NCI-H1436 (cell line): Measurements from ENCODE around the gene GJB2.
"Not testable (repeated sequence)": the region's sequence is repeated elsewhere in the genome, so short reads cannot be mapped to it uniquely, and the experiment has no call there.

Experiments used
- DNase-seq: peaks from one replicate; lab custom pipeline; 2025; lab: John Stamatoyannopoulos, UW

The GJB2 gene

DNA sequence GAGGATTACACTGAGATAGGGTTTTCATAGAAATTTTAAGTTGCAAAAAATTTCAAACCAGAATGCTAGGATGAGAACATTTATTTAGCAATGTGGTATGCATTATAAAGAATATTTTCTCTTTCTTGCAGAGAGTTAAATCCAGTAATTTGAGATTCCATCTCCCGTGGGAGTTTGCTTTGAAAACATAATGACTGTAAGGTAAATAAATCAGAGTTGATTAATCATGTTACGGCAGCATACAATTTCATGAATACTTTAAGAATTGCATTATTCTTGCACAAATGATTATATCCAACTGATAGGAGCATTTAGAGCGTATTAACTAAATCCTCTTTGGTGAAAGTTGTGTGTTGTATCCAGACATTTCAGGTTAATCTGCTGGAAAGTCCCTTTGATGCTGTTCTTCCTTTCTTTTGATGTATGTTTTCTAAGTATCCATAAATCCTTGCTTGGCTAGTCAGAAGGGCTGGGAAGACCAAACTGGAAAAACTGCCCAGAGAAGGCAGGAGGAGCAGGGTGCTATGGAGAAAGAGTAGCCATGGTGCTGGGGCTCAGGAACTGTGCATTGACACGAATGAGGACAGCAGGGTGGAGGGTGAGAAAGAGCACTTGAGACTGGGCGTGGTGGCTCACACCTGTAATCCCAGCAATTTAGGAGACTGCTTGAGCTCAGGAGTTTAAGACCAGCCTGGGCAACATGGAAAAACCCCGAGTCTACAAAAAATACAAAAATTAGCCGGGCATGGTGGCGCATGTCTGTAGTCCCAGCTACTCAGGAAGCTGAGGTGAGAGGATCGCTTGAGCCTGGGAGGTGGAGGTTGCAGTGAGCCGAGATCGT lies 27.1 kb downstream of the GJB2 start:
- no peak for DNase-seq

DNA sequence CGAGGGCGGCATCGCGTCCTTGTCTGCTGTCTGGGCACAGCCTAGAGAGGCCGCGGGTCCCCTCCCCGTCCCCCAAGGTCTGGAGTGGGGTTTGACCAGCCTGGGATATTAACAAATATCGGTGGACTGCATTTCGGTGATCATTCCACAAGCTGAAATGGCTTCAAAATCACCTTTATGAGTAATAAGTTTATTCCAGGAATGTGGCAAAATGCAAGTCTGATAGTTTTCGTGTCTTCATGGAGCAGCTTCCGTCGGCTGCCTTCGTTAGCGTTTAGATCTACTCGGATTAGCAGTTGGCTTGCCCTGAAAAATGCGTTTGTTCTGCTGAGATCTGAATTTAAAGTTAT lies 30.8 kb downstream of the GJB2 start:
- no peak for DNase-seq

DNA sequence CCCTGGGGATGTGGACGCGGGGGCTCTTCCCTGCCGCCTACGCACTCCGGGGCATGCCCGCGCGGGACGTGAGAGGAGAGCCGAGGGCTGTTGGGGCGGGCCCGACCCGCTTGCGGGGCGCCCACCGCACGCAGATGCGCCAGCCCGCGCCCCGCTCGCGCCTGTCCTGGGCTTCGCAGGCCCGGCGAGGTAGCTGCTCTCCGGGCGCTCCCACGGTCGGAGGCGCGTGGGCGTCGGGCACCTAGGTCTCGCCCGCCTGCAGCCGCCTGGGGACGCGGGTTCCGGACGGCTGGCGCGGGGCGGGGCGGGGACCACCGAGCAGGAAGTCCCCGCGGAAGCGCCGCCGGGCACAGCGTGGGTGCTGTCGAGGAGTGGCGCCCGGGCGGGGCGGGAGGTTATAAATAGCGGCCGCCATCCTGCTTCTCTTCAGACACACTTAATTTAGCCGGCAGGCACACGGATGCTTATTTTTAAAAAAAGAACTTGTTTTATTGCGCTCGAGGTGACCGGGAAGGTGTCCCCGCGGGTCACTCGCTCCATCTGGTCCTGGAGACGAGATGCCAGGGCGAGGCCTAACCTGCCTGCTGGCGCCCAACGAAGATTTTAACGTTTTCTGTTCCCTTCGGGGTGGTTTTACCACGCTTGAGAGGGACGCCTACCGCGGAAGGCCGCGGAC lies 31.3 kb downstream of the GJB2 start:
- DNase-seq = no peak

DNA sequence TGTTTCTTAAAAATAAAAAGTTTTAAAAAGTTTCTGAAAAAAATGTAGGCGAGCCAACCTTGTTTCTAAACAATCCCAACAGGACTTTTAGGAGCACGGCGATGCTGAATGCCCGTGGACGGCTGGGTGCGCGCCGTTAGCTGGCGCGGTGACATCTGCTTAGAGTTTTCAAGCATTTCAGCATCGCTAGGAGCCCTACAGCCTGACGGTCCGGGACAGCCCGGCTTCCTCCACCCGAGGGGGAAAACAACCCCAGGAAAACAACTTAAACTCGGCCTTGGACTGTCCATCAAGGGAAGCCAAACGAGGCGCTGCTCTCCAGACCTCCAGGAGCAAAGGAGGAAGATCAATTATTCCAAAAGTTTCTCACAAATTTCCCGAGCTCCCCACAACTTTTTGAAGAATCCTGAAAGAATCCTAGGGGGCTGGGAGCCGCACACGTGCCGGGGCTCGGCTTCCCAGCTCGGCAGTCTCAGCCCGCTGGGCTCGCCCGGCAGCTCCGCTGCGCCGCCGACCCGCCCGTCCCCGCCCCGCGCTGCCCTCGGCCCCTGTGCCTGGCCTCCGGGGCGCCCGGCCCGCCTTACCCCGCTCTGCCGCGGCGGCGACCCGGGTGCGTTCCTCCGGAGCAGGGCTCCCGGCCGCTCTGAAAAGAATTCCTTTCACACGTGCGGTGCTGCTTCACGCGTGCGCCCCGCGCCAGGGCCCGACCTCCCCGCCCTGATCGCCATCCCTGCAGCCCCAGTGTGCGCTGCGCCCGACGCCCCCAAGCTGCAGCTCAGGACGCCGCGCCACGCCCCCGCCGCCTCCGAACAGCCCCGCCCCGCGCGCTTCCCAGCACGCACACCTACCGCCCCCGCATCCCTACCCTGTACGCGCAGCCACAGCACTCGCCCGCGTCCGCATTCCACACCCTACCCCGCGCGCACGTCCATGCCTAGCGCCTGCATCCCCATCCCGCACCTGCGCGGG lies 32.1 kb downstream of the GJB2 start, which contains the start of gene GJA3:
Gene GJA3, minus strand, starts transcription at position 747 of the 969 bp plus-strand sequence. CDS start 17,764 bp downstream, outside the sequence.
- DNase-seq = no peak

DNA sequence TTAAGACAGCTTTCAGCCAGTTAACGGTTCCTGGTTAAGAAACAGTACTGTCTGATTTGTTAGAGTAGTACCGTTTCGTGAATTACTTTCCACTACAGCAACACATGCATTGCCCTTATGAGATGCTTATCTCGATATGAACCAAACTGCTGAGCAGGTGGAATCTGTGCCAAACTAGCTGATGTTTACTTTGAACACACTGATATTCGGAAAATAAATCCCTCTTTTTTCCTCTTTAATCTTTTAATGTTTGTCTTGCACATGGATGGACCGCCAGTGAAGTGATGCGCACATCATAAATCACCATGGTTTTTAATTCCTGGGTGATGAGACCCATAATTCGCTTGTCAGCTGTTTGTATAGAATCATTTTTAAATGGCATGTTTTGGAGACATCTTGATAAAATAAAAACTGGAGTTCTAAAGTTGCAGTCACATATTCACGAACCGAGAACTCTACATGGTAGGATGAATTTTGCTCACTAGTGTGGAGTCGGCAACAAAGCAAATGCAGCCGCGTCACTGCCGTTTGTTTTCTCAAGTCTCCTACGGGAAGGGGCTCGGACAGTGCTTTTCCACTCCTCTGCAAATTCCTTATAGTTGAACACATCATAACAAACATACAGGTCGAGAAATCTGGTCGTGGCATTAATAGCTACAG lies 33.0 kb downstream of the GJB2 start:
- no peak for DNase-seq

DNA sequence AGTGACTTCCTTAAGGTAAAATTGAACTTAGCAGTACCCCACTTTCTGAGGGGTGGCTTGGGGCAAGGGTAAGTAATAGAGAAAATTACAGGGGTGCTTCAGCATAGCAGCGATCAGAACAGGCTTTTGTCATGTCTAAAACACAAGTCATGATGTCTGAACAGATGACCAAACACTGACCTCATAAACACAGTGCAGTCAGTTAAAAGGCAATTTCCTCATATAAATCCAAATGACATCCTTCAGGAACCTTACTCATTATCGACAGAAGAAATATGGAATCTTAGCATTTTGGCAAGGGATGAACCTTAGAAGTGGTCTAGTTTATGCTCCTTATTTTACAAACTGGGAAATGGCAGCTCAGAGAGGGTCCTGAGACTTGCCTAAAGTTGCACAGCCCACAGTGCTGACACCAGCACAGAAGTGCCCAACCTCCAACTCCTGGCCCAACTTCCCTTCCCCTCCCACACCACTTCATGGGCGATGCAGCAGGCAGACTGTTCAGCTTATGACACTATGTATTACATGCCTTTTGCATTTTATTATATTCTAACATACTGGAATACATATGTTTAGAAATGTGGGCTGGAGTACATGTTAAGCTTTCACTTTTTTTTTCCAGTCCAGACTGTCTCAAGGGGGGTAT lies 35.5 kb downstream of the GJB2 start:
- no peak for DNase-seq

DNA sequence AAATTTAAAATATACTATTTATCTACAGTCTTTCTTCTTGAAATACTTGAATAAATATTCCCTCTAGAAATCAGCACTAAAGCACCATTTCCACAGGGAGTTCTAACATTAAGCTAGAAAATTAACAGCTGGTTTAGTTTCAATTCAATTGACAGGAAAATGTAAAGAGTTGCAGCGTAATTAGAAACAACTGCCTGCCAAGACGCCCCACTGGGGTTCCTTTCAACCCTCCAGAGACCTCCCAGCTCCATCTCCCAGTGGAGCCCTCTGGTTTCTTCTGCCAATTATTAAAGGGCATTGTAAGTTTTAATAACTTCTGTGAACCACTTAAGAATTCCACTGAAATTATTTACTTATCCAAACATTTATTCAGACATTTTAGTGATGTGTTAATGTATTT lies 36.0 kb downstream of the GJB2 start:
- no peak for DNase-seq

DNA sequence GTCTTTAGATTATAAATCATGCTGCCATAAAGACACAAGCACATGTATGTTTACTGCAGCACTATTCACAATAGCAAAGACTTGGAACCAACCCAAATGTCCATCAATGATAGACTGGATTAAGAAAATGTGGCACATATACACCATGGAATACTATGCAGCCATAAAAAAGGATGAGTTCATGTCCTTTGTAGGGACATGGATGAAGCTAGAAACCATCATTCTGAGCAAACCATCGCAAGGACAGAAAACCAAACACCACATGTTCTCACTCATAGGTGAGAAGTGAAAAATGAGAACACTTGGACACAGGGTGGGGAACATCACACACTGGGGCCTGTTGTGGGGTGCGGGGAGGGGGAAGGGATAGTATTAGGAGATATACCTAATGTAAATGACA lies 39.4 kb downstream of the GJB2 start:
- not testable (repeated sequence) for DNase-seq

DNA sequence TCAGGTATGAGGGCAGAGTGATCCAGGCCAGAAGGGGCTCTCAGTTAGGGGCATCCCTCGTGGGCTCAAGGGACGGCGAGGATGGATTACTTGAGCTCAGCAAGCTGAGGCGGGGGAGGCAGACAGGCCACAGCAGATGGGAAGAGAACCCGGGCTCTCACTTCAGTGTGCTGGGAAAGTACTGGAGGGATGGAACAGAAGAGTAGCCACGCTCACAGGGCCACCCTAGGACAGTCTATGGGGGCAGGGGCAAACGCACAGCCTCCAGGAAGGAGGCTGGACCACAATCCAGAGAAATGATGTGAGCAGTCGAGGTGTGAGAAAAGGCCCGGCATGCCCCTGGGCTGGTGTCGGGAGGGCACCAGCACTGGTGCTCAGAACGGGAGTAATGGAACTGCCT lies 41.1 kb downstream of the GJB2 start:
- DNase-seq = no peak

DNA sequence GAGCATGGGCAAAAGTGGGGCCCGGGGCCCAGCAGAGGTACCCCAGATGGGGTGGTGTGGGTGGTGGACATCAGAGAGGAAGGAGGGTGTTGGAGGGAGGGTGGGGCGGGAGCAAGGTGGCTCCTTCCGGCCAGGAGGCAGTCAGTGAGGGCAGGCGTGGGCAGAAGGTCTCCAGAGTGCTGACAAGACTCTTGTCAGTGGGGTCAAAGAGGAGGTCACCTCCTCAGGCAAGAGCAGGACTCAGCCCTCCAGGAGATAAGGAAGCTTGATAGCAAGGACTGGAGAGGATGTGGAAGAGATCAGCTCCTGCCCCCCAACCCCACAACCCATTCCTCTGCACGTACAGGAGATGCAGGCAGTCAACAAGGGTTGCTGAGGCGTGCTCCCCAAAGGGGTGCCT lies 41.7 kb downstream of the GJB2 start:
- no peak for DNase-seq

DNA sequence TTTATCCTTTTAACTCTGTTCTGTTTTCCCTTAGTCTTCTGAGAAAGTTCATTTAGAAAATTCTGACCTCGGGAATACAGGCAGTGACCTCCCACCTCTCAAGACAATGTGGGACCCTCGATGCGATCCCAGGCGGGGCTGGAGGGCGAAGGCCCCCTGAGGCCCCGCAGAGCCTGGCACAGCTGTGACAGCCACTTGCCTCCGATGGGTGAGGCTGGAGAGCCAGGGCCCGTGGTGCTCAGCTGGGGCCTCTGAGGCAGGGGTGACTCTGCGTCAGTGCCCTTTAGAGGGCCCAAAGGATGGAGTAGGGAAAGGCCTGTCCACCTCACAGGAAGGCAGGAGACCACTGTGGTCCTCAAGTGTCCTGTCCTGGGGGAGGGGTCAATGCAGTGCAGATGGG lies 42.2 kb downstream of the GJB2 start:
- no peak for DNase-seq

DNA sequence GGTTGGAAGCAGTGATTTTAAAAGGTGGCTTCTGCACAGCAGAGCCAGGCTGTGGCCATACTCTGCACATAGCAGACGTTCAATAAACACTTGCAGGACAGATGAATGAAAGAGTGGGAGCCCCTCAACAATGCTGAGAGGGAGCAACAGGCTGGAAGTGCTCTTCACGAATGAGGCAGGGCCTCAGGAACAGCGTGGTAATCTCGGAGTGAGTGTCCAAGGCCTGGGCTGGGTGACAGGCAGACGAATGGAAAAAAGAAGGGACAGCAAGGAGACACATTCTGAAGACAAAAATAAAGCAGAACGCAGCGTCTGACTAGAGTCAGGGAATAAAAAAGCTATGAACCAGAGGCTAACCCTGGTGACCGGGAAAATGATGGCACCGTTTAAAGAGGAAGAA lies 43.0 kb downstream of the GJB2 start:
- DNase-seq = no peak

DNA sequence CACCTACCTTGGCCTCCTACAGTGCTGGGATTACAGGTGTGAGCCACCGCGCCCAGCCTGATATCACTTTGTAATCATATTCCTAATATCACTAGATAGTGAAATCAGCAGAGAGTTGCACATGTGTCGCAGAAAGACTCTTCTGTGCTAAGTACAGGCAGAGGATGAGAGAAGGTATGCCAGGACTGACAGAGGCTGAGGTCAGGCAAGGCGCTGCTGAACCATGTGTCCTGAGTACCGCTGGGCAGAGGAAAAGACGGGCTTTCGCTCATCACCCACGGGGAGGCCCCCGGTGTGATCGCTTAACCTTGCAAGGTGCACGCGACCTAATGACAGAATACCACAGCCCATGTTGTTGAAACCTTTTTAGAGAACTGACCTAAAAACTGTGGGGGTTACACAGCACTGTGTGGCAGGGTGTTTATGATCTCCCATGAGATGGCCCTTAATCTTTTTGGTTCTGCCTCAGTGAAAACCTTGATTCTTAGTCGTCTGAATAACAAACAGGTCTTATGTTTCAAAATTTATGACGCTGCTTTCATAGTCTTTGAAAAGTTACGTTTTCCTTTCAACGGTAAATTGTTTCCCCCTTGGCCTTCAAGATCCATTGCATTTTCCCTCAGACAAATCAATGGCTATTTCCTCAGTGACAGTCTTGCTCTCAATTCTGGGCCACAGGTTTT lies 44.1 kb downstream of the GJB2 start:
- no peak for DNase-seq

DNA sequence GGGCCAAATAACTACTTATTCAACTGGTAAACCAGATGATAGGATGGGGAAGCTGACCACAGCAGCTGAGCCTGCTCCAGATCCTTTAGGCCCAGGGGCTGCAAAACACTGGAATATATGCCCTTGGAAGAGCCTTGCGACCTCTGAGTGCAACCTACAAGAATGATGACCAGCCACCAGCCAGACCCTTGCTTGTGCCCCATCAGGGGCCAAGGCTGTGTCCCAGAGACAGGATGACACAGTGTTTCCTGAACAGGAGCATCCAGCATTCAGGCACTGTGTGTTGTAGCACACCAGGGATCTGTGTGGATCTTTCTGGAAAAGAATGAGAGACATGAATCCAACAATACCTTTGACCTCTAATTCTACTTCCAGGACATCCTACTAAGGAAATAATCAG lies 46.4 kb downstream of the GJB2 start:
- no peak for DNase-seq

DNA sequence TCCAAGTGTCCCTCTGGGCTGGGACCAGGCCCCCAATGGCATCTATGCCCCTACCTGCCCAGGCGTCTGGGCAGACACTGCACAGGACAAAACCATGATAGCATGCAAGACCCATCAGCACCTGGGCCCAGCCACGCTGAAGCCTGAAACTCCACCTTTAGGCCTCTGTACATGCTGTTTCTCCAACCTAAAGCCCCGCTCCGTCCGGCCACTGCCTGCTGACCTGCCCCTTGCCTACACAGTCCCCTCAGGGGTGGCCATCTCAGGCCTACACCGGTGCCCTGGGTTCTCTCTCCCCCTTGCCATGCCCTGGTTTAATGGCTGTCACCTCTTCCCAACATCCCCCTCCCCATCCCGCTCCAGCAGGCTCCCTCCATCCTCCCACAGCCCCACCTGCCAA lies 47.2 kb downstream of the GJB2 start:
- no peak for DNase-seq

DNA sequence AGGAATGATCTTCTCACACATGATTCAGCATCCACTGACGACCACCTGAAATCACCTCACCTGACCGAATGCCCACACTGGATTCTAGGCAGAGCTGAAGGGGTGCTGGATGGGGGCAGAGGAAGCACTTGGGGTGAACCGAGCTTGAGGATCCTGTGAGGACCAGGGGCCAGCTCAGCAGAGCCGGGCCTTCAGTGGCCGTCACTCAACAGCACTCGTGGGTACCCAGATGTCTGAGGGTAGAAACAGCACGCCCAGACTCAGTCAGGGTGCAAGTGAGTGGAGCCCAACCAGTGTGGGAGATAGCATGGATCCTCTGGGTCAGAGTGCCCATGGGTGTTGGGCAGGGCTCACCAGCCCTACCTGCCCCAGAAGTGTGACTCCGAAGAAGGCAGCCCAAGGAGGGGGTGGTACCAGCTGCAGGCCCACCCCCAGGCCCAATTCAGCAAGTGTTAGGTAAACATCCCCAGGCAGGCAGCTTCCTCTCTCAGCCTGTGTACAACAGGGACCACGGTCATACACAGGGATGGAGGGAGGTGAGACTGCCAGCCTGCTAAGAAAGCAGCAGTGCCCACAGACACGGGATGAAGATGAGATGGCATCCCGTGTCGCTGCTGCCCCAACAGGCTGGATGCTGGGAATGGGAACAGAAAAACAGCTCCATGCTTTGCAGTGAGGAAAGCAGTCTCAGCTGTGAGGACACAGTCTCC lies 48.4 kb downstream of the GJB2 start:
- DNase-seq = no peak

DNA sequence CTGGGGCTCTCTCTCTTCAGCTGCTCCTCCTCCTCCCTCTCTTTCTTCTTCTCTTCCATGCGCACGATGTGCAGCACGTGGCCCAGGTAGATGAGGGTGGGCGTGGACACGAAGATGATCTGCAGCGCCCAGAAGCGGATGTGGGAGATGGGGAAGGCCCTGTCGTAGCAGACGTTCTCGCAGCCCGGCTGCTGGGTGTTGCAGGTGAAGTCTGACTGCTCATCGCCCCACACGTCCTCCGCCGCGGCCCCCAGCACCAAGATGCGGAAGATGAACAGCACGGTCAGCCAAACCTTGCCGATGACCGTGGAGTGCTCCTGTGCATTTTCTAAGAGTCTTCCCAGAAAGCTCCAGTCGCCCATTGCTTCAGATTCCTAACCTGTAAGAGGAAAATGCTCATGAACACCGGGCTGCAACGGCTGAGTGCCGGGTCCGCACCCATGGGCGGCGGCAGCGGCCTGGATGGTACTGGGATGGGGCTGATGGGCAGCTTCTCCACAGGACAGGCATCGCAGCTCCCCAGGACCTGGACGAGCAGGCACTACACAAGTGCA lies 49.7 kb downstream of the GJB2 start:
- DNase-seq = no peak

DNA sequence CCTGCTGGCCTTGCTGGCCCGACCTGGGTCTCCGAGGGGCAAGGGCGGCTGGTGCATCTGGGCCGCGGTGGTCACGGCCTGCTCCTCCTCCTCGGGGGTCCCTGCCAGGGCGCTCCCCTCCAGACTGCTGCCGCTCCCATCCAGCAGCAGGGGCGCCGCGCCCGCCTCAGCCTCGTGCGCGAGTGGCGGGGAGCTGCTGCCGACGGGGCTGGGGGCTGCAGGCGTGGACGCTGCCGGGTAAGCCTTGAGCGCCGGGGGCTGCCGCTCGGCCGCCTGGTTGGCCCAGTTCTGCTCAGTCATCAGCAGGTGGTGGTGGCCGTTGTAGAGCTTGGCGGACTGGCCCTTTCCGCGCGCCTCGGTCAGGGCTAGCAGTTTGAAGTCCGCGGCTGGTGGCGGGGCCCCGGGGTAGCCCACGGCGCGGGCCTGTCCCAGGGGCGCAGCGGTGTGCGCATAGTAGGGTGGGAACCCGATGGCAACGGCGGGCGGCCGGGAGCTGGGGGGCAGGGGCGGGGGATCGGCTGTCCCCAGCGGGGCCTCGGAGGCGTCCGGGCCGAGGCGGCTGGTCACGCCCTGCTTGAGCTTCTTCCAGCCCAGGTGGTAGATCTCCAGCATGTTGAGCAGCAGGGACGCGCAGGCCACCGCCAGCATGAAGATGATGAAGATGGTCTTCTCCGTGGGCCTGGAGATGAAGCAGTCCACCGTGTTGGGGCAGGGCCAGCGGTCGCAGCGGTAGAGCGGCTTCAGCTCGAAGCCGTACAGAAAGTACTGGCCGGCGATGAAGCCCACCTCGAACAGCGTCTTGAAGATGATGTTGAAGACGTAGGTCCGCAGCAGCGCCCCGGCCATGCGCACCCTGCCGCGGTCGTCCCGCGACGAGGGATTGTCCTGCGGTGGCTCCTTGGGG lies 50.5 kb downstream of the GJB2 start:
- DNase-seq = no peak
